CD4-positive, alpha-beta T cell treated with Interleukin-6 for 4 hours (primary cell): ENCODE data around the gene MSRB3.

Experiments used
- DNase-seq: peaks from one replicate; pipeline ENCODE4 v3.0.0-alpha.2; 2020; ENCODE audit warnings: mixed read lengths

Gene MSRB3

DNA sequence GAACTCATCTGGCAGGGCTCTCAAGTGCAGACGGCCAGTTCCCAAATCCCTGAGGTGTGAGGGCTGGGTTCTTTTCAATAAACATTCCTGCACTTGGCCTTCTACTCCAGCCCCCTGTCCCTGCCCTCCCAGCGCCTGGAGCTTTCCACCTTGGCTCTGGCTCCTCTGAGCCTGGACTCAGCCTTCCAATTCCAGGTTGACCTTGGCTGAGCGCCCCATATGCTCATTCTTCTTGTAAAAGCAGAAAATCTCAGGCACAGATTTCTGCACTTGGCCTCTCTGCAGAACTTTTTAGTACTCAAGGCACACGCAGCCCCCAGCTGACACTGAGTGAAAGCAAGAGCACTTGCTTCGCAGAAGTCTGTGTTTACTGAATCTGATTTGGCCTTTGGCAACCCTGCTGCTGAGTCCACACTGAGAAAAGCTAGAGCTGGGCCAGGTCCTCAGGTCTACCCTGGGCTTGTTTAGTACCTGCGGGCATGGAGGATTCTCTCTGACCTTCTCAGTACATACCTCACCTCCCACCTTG is 222.7 kb downstream of the MSRB3 start:
- no peak for DNase-seq

DNA sequence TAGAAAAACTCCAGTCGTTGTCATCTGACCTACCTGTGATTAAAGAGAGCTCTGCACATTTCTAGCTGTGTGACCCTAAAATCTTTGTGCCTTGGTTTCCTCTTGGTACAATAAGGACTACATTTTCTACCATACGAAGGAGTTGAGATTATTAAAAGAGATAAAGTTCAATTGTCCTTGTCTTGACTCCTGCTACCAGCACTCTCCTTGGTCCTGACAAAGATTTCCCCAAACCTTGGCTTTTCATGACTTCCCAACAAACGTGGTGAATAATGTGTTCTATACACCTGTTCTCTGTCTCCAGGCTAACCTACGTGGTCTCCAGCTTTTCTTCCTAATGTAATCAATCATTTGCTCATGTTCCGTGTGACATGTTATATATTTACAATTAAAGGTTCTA is 223.5 kb downstream of the MSRB3 start:
- DNase-seq = no peak

DNA sequence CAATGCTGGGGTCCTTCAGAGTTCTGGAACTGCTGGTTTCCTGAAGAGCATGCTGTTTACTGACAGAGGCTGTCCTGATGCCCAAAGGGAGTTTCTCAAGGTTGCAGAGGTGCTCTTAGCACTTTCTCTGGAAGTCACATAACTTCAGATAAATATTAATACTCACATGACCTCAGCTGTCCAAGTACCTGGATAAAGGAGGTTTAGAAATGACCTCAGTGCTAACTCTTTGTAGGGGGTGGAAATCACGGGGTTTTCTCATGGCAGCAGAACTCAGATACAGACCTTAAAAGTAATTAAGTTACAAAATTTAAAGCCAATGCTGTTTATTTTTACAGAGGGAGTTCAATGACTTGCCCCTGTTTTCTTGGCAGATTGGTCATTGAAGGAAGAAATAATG is 225.9 kb downstream of the MSRB3 start:
- DNase-seq = no peak

DNA sequence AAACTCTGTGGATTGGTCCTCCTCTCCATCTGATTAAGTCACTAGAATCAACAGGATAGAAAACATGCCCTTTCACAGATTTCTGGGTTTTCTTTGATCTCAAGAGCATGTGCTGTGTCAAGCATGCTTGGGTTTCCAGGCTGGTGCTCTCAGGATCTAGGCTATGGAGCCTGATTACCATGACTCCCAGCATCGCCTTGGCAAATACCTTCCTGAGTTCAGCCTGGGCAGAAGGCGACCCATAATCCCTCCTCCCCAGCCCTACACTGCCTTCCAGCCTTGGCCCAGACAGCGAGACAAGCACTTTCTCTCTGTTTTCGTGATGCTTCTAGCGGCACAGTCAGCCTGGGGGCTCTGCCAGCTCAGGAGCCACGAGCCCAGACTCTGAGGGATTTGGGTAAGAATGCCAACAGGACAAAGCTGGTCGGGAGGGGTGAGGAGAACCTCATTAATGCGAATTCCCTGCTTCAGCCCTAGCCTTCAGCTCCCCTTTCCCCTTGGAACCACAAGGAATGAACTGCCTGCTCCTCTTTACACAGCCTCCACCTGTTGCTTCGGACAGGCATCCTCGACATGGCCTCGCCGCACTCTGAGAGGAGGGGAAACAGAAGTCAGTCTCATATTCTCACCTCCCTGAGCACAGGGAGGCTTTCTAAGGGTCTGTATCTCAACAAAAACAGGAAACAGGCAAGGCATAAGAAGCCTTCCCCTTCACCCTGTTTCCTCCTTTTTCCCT is 227.1 kb downstream of the MSRB3 start:
- no peak for DNase-seq

DNA sequence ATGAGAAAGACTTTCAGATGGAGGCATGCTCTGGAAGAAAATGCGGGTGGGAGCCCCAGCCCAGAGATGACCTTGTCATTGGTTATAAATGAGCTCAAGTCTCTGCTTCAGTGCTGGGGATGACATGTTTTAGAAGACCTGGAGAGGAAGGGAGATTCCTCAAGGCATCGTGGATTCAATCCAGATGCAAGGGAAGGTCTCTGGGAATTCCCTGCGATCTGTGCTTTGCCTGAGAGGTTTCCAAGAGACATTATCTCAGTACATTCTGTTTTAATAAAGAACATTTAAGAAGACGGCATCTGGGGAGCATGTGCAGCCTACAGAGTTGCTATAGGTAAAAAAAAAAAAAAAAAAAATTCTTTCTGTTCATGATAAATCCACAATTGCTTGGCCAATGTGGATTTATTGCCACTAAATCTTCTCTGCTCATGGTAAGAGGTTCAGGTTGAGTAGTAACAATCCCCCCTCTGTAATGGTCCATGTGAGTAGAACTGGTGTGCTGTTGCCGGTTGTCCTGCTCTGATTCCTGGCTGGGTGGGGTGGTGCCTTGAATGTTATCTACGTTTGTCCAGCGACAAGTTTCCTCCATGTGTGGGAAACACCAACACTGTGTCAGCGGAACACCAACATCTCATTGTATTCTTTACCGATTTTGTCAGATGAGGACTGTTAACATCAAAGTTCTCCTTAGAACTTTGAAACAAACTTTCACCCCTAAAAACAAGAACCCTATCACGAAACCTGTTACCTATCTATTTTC is 230.0 kb downstream of the MSRB3 start:
- no peak for DNase-seq

DNA sequence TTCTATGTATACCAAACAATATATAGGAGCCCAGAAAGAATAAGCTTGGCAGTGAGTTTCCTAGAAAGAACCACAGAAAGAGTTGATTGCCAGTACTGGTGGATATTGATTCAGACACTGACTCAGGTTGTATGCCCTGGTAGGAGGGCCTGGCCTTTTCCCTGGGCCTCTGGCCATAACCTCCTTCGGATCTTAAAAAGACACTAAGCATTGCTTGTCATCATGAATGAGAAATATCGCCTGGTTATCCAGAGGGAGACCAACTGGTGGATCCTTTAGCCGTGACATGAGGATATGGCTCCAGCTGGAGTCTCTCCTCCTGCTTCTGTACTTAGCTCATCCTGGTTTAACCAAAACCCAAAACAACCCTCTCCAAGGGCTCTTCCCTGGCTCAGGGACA is 231.5 kb downstream of the MSRB3 start:
- no peak for DNase-seq

DNA sequence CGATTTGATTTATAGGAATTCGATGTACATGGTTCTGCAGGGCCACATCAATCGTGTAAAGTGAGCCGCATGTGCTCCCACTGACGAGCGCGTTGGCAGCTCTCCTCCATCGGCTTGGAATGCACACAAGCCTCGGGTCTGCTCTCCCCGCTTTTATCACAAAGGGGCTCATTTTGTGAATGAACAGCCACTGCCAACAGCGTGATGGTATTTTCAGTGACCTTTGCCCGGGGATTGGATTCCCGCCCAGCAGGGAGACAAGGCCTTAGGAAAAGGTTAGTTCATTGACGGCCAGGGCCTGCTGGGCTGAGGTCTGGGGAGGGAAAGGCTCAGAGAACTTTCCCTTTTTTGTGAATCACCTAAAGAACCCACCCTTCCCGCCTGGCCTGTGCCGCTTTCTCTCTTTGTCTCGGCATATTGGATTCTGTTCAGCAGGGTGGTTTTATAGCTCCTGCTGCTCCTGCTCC is 232.1 kb downstream of the MSRB3 start:
- DNase-seq = no peak

DNA sequence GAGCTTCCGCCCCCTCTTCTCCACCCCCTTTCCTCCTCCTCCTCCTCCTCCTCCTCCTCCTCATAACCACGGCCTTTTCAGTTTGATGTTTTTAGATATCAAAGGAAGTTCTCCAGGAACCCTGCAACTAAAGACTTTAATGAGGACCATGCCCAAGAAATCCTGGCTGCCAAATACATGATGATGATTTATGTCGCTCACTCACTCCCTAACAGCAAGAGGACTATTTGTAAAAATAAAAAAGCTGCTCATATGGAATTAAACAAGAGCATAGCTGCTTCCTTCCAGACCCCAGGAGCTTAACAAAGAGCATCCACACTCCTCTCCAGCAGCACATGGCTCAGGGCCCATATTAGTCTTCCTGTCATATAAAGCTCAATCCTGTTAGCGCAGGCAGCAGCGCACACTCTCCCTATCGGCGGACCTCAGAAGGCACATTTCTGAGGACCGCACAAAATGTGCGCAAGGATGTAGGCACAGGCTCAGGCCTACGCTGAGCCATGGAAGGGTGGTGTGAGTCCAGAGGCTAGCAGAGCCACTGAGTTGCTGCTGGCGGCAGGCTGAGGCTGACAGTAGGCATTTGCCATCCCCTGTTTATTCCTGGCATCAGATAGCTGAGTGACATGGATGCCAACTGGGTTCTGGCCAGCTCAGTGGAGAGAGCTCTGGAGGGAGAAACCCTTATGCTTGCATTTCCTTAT is 232.8 kb downstream of the MSRB3 start:
- DNase-seq = no peak

DNA sequence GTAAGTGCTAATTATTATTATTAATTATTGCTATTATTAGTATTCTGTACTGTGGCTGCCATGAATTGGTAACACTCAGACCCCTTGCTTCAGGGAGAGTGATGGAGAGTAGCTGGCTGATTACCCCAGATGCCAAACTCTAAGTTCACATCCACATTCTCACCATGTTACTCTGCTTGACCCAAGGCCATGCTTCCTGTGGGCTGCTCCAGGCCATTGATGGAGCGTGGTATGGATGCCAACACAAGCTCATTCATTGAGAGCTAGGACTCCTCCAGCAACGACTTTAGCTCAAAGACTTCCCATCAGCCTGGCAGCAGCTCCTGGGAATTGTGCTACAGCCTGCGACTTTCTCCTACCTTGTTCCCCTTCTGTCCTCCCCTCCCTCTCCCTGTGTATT is 233.4 kb downstream of the MSRB3 start:
- no peak for DNase-seq
